Activated CD8-positive, alpha-beta T cell treated with anti-CD3 and anti-CD28 coated beads for 36 hours (primary cell): ENCODE measurements around the gene ARMC8. TPM values are rescaled to one million over a fixed set of nuclear protein-coding genes. Genes with fewer than 3 reads are reported as not detected.

ENCODE experiments used
- ATAC-seq: fragments of 200-7000 bp; cut with Tn5 transposase; one replicate; pipeline ENCODE4 v1.10.0; 2021; ENCODE audit warnings: mild to moderate bottlenecking, moderate library complexity
- CTCF ChIA-PET: fragments of 350-600 bp; sonication (Branson Sonifier 250); formaldehyde crosslinking; loops from one replicate; lab custom pipeline; 2021; ENCODE audit warnings: antibody characterized with exemption; lab: Charles Lee
- POLR2A ChIA-PET: fragments of 350-600 bp; sonication (Branson Sonifier 250); formaldehyde crosslinking; loops from one replicate; lab custom pipeline; 2021; ENCODE audit warnings: antibody characterized with exemption; lab: Charles Lee
- DNase-seq: peaks from one replicate; pipeline ENCODE4 v3.0.0-alpha.2; 2020
- H3K27ac Mint-ChIP-seq: one replicate; pipeline ENCODE4 v1.8.0; 2021; ENCODE audit warnings: mild to moderate bottlenecking, mixed read lengths
- H3K27me3 Mint-ChIP-seq: one replicate; pipeline ENCODE4 v1.8.0; 2021; ENCODE audit warnings: mixed read lengths
- H3K36me3 Mint-ChIP-seq: one replicate; pipeline ENCODE4 v1.8.0; 2021; ENCODE audit warnings: low read depth, mixed read lengths
- H3K4me1 Mint-ChIP-seq: one replicate; pipeline ENCODE4 v1.8.0; 2021; ENCODE audit warnings: low read depth, mixed read lengths
- H3K4me3 Mint-ChIP-seq: one replicate; pipeline ENCODE4 v1.8.0; 2021; ENCODE audit warnings: mild to moderate bottlenecking, moderate library complexity, mixed read lengths
- H3K9me3 Mint-ChIP-seq: one replicate; pipeline ENCODE4 v1.8.0; 2021; ENCODE audit warnings: mixed read lengths
- CTCF ChIP-seq: fragments of 200-600 bp; IDR thresholded peaks from one replicate; pipeline ENCODE4 v1.8.0; 2022; ENCODE audit warnings: antibody characterized with exemption, mild to moderate bottlenecking
- intact Hi-C: fragments of 100-400 bp; cut with micrococcal nuclease; formaldehyde crosslinking; loops from one replicate; pipeline ENCODE4 v1.10.0; 2022
- total RNA-seq, 2 experiments: library from RNA; stranded (reverse); gene quantifications; one replicate each; pipeline ENCODE4 v1.2.3, GENCODE V29; 2021

The ARMC8 gene
- total RNA-seq, 2 experiments from 2014 or later, result 48.1 to 51.4 TPM

GRCh38 chr3:138222131-138222941, 35.2 kb downstream of the ARMC8 start:
- Mint-ChIP-seq H3K27me3 (no peaks in the 10 kb centered on the region), H3K4me1 (peaks cover 43% of the 10 kb centered on the region), H3K27ac (peak overlapping the region; percentile 87), H3K4me3 (no peak overlapping the region), H3K9me3 (no peaks in the 10 kb centered on the region), H3K36me3 (peaks cover 27% of the 10 kb centered on the region)
- no peak for TF ChIP-seq CTCF
- intact Hi-C loops, result no loop called here
- no peak for DNase-seq
- ChIA-PET POLR2A (interaction anchor here (0.6 kb wide), 1 partner anchor 142 kb away, joined by 3 read pairs; no protein-coding TSS in a partner anchor), CTCF (interaction anchor here (1.0 to 3.1 kb wide), 3 partner anchors 9 to 41 kb away, joined by 3 to 7 read pairs (median 3); no protein-coding TSS in a partner anchor)
- ATAC-seq, result no peak

GRCh38 chr3:138222942-138223287, 35.8 kb downstream of the ARMC8 start:
- ChIA-PET POLR2A (interaction anchor here (0.6 kb wide), 1 partner anchor 143 kb away, joined by 3 read pairs; no protein-coding TSS in a partner anchor), CTCF (interaction anchor here (1.0 to 3.1 kb wide), 3 partner anchors 8 to 42 kb away, joined by 3 to 7 read pairs (median 3); no protein-coding TSS in a partner anchor)
- Mint-ChIP-seq H3K4me3 (no peak overlapping the region), H3K27me3 (no peaks in the 10 kb centered on the region), H3K9me3 (no peaks in the 10 kb centered on the region), H3K27ac (peak overlapping the region; percentile 87), H3K36me3 (peaks cover 27% of the 10 kb centered on the region), H3K4me1 (peaks cover 40% of the 10 kb centered on the region)
- peak; percentile 6 for DNase-seq
- peak; percentile 73 for ATAC-seq
- no peak for TF ChIP-seq CTCF
- intact Hi-C loops, result no loop called here

GRCh38 chr3:138227650-138228049, 40.5 kb downstream of the ARMC8 start:
- H3K4me1 Mint-ChIP-seq, result peaks cover 19% of the 10 kb centered on the region
- intact Hi-C loops, result no loop called here
- no peak for DNase-seq
- no peaks in the 10 kb centered on the region for H3K9me3 Mint-ChIP-seq
- CTCF ChIA-PET, result no interaction called here
- TF ChIP-seq CTCF, result no peak
- peaks cover 39% of the 10 kb centered on the region for H3K36me3 Mint-ChIP-seq
- H3K27ac Mint-ChIP-seq, result no peak overlapping the region
- ATAC-seq, result no peak
- H3K4me3 Mint-ChIP-seq, result no peak overlapping the region
- H3K27me3 Mint-ChIP-seq, result no peaks in the 10 kb centered on the region
- POLR2A ChIA-PET, result no interaction called here

- ATAC-seq (no peak), DNase-seq (no peak)
- ChIA-PET POLR2A (interaction anchor here (1.0 to 1.5 kb wide), 2 partner anchors 43 to 56 kb away, joined by 3 read pairs; partner anchors contain the start of gene DBR1), CTCF (interaction anchor here (1.1 kb wide), 1 partner anchor 8 kb away, joined by 3 read pairs; no protein-coding TSS in a partner anchor)
- H3K36me3 Mint-ChIP-seq, result peaks cover 23% of the 10 kb centered on the region
- peaks cover 19% of the 10 kb centered on the region for H3K4me1 Mint-ChIP-seq
- H3K9me3 Mint-ChIP-seq, result no peaks in the 10 kb centered on the region
- intact Hi-C loops, result loop anchor here (10.0 kb wide), 1 partner anchor 46 kb away; the partner anchor contains the start of gene ARMC8
- H3K27ac Mint-ChIP-seq, result no peak overlapping the region
- TF ChIP-seq CTCF, result no peak
- H3K27me3 Mint-ChIP-seq, result no peaks in the 10 kb centered on the region
- H3K4me3 Mint-ChIP-seq, result no peak overlapping the region
Observed at GRCh38 chr3:138230525-138230924, 43.4 kb downstream of the ARMC8 start.
